Spleen (tissue), 11 donors: ENCODE results near the gene TRIM66. TPM values are rescaled to one million over a fixed set of nuclear protein-coding genes. Genes with fewer than 3 reads are reported as not detected.

Source experiments
- DNase-seq: peaks from one replicate; pipeline ENCODE4 v3.0.0-alpha.2; 2020
- H3K27ac ChIP-seq, 8 donors: fragments of 200-600 bp; sonication (generic) in 7 of 8; 1 replicate in 4 of 8; 2 replicates in 4 of 8; pipeline versions ENCODE4 v1.5.0 to v1.8.0; 2016 to 2021; ENCODE audit warnings: inconsistent platforms in 4 of 8, mild to moderate bottlenecking in 4 of 8, moderate library complexity in 1 of 8
- H3K27me3 ChIP-seq, 7 donors: fragments of 200-600 bp; sonication (generic) in 6 of 7; replicated peaks in 1 of 7; 1 replicate in 4 of 7; 2 replicates in 3 of 7; pipeline versions ENCODE4 v1.5.0 to v1.8.0; 2016 to 2021; ENCODE audit warnings: inconsistent platforms in 3 of 7, mild to moderate bottlenecking in 1 of 7
- H3K36me3 ChIP-seq, 6 donors: fragments of 200-600 bp; sonication (generic) in 5 of 6; 1 replicate in 4 of 6; 2 replicates in 2 of 6; pipeline versions ENCODE4 v1.5.0 to v1.8.0; 2016 to 2021; ENCODE audit warnings: inconsistent platforms in 2 of 6
- H3K4me1 ChIP-seq, 6 donors: fragments of 200-600 bp; sonication (generic) in 5 of 6; 1 replicate in 3 of 6; 2 replicates in 3 of 6; pipeline versions ENCODE4 v1.5.0 to v1.8.0; 2016 to 2021; ENCODE audit warnings: inconsistent platforms in 3 of 6
- H3K4me3 ChIP-seq, 8 donors: fragments of 200-600 bp; sonication (generic) in 7 of 8; 1 replicate in 4 of 8; 2 replicates in 4 of 8; pipeline versions ENCODE4 v1.5.0 to v1.8.0; 2016 to 2021; ENCODE audit warnings: inconsistent platforms in 4 of 8, mild to moderate bottlenecking in 4 of 8, moderate library complexity in 2 of 8
- H3K9me3 ChIP-seq, 8 donors: fragments of 200-600 bp; sonication (generic) in 7 of 8; 1 replicate in 4 of 8; 2 replicates in 4 of 8; pipeline versions ENCODE4 v1.5.0 to v1.8.0; 2016 to 2021; ENCODE audit warnings: inconsistent platforms in 4 of 8
- POLR2A ChIP-seq, 3 donors: fragments of 450-650 bp; IDR thresholded peaks; one replicate each; pipeline ENCODE4 v1.5.1; 2017; ENCODE audit warnings: antibody characterized with exemption in 3 of 3, mild to moderate bottlenecking in 1 of 3
- POLR2AphosphoS5 ChIP-seq, 3 donors: sonication (generic); formaldehyde crosslinking; IDR thresholded peaks; one replicate each; pipeline ENCODE4 v1.5.1; 2017; ENCODE audit warnings: antibody characterized with exemption in 3 of 3
- whole genome bisulfite sequencing, 5 donors: extraction: QIAGEN DNeasy Blood & Tissue Kit in 3 of 5; methylation state at CpG; one replicate each; pipeline versions ENCODE4 v1.1.5 to v1.1.7; 2013 to 2018; 5-methylcytosine and 5-hydroxymethylcytosine counted together
- intact Hi-C: fragments of 100-400 bp; cut with DNase I; formaldehyde crosslinking; loops from one replicate; pipeline ENCODE4 v1.15.0; 2023; ENCODE audit warnings: low total_unique reads
- polyA plus RNA-seq, 3 donors: library from polyadenylated mRNA; stranded (reverse); fragments of 200-250 nt; gene quantifications; one replicate each; pipeline ENCODE4 v1.2.1, GENCODE V29; 2013
- total RNA-seq, 7 donors: library from RNA; depleted of rRNA in 3 of 7; stranded (reverse); fragments of >200 nt in 3 of 7; fragmentation: NEBNext Ultra II Directional in 4 of 7; extraction: Animal tissue kit (Norgen Biotek cat#: 25700) in 4 of 7; gene quantifications; one replicate each; pipeline versions ENCODE4 v1.1.0 to v1.2.1, GENCODE V29; 2016 to 2021
- TF ChIP-seq, protein P1 (sequence below), 11 experiments: fragments of 200-600 bp in 7 of 11; fragments of 450-650 bp in 4 of 11; sonication (generic) in 4 of 11; IDR thresholded peaks in 8 of 11; conservative IDR thresholded peaks in 3 of 11; 1 replicate in 7 of 11; 2 replicates in 4 of 11; pipeline versions ENCODE4 v1.4.0 to v1.8.0; 2016 to 2021; ENCODE audit warnings: antibody characterized with exemption in 11 of 11, inconsistent platforms in 4 of 11, mild to moderate bottlenecking in 1 of 11
- donor health status: healthy with polysubstance abuse.
- donor health status: DM: no; HTN: no; CAD: no; lungs with moderate emphysema.
- donor health status: DM: no; HTN: no; CAD: no.
- donor health status: Bipolar disorder and iron deficiency.
- donor health status: healthy.
- donor health status: DM: no; HTN: no; CAD: no.
- donor health status: DM: yes; HTN: yes; CAD: no.

TRIM66 gene
- total and polyA plus RNA-seq, 10 donors = 0.86 to 22.8 (median 10.3) TPM

DNA sequence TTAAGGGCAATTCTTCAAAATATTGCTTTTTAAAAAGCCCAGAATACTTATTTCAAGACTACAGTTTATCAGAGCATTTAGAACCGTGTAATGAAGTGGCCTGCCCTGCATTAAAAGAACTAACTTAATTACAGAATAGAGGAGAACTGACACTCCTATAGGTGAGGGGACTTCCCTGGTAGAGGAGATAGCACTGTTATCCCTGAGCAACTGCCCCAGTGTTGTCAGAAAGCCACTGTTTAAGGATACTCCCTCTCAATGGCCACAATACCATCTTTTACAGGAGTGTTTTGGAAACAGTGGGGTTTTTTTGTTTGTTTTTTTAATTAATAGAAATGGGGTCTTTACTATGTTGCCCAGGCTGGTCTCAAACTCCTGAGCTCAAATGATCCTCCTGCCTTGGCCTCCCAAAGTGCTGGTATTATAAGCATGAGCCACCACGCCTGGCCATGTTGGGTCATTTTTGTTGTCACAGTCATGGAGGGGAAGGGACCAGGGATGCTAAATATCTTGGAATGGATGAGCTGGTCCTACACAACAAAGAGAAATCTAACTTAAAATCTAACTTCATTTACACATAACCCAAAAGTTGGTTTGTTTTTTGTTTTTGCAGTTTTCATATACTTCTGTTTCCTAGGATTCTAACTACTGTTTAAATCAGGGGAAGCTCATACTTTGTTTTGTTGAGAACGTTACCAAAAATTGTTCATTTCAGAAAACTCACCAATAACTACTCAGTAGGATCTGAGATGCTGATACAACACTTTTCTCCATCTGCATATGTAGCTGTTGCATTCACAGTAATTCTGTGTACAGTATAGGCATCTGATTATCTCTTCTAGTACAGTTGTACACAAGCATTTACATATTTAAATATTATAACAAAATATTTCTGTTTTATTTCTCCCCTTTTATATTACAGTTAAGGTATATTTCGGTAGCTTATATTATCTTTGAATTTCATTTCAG, 8.2 kb upstream of the TRIM66 start:
- intact Hi-C loops = no loop called here
- no peak for DNase-seq

DNA sequence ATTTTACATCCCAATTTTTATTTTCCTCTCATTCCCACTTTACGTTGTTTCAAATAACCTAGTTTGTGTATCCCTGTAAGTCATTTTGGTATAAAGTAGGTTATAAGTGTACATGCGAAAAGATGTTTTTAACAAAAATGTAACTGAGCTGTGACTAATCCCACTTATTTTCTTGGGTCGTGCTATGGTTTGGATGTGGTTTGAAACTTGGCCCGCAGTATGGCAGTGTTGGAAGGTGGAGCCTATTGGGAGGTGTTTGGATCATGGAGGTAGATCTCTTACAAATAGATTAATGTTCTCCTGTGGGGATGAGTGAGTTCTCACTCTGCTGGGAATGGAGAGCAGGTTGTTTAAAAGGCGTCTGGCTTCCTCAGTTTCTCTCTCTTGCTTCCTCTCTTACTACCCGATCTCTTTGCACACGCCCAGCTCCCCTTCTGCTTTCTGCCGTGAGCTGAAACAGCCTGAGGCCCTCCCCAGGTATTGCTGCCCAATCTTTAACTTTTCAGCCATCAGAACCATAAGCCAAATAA, 7.3 kb upstream of the TRIM66 start:
- Histone ChIP-seq H3K36me3 (peaks cover 0 to 76% (median 51%) of the 10 kb centered on the region in 6 donors), H3K9me3 (no peaks in the 10 kb centered on the region), H3K27me3 (no peaks in the 10 kb centered on the region), H3K4me3 (peak overlapping the region in 5 of 8 donors; percentile 50 to 75 (median 56)), H3K27ac (peak overlapping the region in 6 of 8 donors; percentile 85 to 92 (median 90)), H3K4me1 (peaks cover 8 to 54% (median 42%) of the 10 kb centered on the region in 6 donors)
- intact Hi-C loops = loop anchor here (5.0 to 10.0 kb wide), 3 partner anchors 125 to 773 kb away; partner anchors contain the start of genes TMEM9B and ZNF143
- TF ChIP-seq POLR2AphosphoS5 (IDR thresholded peaks at IDR 0.05) = no peak
- TF ChIP-seq, protein P1, sequence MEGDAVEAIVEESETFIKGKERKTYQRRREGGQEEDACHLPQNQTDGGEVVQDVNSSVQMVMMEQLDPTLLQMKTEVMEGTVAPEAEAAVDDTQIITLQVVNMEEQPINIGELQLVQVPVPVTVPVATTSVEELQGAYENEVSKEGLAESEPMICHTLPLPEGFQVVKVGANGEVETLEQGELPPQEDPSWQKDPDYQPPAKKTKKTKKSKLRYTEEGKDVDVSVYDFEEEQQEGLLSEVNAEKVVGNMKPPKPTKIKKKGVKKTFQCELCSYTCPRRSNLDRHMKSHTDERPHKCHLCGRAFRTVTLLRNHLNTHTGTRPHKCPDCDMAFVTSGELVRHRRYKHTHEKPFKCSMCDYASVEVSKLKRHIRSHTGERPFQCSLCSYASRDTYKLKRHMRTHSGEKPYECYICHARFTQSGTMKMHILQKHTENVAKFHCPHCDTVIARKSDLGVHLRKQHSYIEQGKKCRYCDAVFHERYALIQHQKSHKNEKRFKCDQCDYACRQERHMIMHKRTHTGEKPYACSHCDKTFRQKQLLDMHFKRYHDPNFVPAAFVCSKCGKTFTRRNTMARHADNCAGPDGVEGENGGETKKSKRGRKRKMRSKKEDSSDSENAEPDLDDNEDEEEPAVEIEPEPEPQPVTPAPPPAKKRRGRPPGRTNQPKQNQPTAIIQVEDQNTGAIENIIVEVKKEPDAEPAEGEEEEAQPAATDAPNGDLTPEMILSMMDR (IDR thresholded peaks at IDR 0.05 in 8 of 11, conservative IDR thresholded peaks at IDR 0.05 in 3 of 11) = no peak
- no peak for TF ChIP-seq POLR2A (IDR thresholded peaks at IDR 0.05)
- peak; percentile 48 for DNase-seq
- 84 to 90% (median 87%) methylated on average over 8 of the region's 8 CpGs for WGBS, 5 donors

More for the DNA sequence above, 8.2 kb upstream of the TRIM66 start:
- H3K9me3 ChIP-seq = no peaks in the 10 kb centered on the region
- H3K4me1 ChIP-seq = peaks cover 8 to 46% (median 34%) of the 10 kb centered on the region in 6 donors
- no peaks in the 10 kb centered on the region for H3K27me3 ChIP-seq
- H3K36me3 ChIP-seq = peaks cover 0 to 76% (median 49%) of the 10 kb centered on the region in 6 donors
- 87 to 95% (median 91%) methylated on average over 4 of the region's 4 CpGs for WGBS, 5 donors
- no peak overlapping the region for H3K27ac ChIP-seq
- TF ChIP-seq POLR2A (IDR thresholded peaks at IDR 0.05) = no peak
- H3K4me3 ChIP-seq = no peak overlapping the region

DNA sequence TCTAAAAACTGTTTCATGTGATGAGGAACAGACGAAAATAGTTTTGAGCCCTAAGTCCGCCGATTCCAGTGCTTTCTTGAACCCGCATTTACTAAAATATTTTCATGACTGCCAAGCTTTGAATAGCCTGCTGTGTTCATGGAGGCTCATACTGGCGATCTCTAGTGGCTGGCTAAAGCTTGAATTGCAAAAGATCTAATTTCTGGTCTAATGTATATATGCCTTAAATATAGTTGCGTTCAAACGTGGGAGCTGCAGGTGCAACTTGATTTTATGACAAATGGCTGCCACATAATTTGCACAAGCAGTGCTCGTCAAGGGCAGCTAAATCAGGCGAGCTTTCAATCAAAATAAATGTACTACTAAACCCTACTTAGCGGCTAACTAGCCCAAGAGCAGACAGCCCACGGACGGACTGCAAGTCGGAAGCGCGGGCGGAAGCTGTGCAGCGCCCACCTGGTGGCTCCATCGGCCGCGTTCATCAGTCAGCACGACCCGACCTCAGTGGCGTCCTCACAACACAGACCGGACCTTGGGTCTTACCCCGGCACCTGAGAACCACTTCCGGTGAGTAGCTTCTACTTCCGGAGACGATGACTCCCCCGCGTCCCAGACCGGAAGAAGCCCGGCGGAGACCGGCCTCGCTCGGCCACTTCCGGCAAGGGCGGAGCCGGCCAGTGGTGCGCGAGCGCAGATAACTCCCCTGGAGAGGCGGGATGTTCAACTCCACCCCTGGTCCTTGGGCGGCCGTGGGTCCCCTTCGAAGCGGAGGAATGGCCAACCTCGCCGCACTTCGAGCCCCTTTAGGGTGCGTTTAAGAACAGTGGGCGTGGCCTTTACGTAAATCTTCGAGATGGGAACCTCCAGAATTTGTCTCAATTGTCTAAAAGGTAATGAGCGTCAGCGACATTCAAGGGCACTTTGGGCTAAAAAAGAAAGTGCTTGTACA, 6.2 kb upstream of the TRIM66 start:
- 2 to 6% (median 3%) methylated on average over 33 to 56 of the region's 56 CpGs for WGBS, 5 donors
- Histone ChIP-seq H3K27me3 (no peaks in the 10 kb centered on the region), H3K9me3 (no peaks in the 10 kb centered on the region), H3K4me1 (peaks cover 17 to 65% (median 53%) of the 10 kb centered on the region in 6 donors), H3K27ac (peak overlapping the region; percentile 79 to 92 (median 88)), H3K4me3 (peak overlapping the region; percentile 42 to 75 (median 56)), H3K36me3 (peaks cover 0 to 76% (median 50%) of the 10 kb centered on the region in 6 donors)
- TF ChIP-seq POLR2AphosphoS5 (IDR thresholded peaks at IDR 0.05) (peak; percentile 95 to 99 (median 96)), POLR2A (IDR thresholded peaks at IDR 0.05) (peak in 1 of 3 donors; percentile 13)
- TF ChIP-seq, protein P1 (IDR thresholded peaks at IDR 0.05 in 8 of 11, conservative IDR thresholded peaks at IDR 0.05 in 3 of 11) = peak in 4 of 11 experiments; percentile 15 to 43 (median 19)
- intact Hi-C loops = loop anchor here (5.0 to 10.0 kb wide), 3 partner anchors 126 to 774 kb away; partner anchors contain the start of genes TMEM9B and ZNF143
- peak; percentile 99 for DNase-seq

DNA sequence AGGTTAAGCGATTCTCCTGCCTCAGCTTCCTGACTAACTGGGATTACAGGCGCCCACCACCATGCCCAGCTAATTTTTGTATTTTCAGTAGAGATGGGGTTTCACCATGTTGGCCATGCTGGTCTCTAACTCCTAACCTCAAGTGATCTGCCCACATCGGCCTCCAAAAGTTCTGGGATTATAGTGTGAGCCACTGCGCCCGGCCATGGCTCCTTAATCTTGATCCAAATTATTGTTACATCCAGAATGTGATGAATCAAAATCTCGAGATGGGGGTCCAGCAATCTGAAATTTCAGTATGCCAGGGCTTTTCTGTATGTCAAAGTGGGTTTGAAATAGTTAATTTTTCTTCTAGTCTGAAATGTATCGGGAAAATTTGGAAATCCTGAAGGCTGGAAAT, 3.9 kb upstream of the TRIM66 start:
- intact Hi-C loops = loop anchor here (5.0 to 10.0 kb wide), 3 partner anchors 128 to 776 kb away; partner anchors contain the start of genes TMEM9B and ZNF143
- TF ChIP-seq POLR2AphosphoS5 (IDR thresholded peaks at IDR 0.05) (no peak), POLR2A (IDR thresholded peaks at IDR 0.05) (no peak)
- TF ChIP-seq, protein P1 (IDR thresholded peaks at IDR 0.05 in 8 of 11, conservative IDR thresholded peaks at IDR 0.05 in 3 of 11) = no peak
- H3K4me1 ChIP-seq = peaks cover 25 to 80% (median 65%) of the 10 kb centered on the region in 6 donors

More for the DNA sequence above, 3.9 kb upstream of the TRIM66 start:
- Histone ChIP-seq H3K27me3 (no peaks in the 10 kb centered on the region), H3K4me3 (no peak overlapping the region), H3K9me3 (no peaks in the 10 kb centered on the region), H3K27ac (no peak overlapping the region), H3K36me3 (peaks cover 0 to 54% (median 35%) of the 10 kb centered on the region in 6 donors)
- DNase-seq = no peak
- WGBS, 5 donors = 85 to 93% (median 90%) methylated on average over 7 of the region's 7 CpGs
